Nephron (organoid): Measurements from ENCODE around the gene PACS1.
"Not testable (repeated sequence)": the region's sequence is repeated elsewhere in the genome, so short reads cannot be mapped to it uniquely, and the experiment has no call there.

ENCODE experiments used
- H3K27ac Mint-ChIP-seq, 3 experiments: 2 replicates each; pipeline ENCODE4 v1.8.0; 2020; ENCODE audit warnings: mixed read lengths in 3 of 3, mild to moderate bottlenecking in 2 of 3, moderate library complexity in 1 of 3
- H3K27me3 Mint-ChIP-seq: 2 replicates; pipeline ENCODE4 v1.8.0; 2021; ENCODE audit warnings: low read depth, mild to moderate bottlenecking, moderate library complexity, mixed read lengths
- H3K36me3 Mint-ChIP-seq: 2 replicates; pipeline ENCODE4 v1.8.0; 2020; ENCODE audit warnings: low read depth, mixed read lengths
- H3K4me1 Mint-ChIP-seq: 2 replicates; pipeline ENCODE4 v1.8.0; 2020; ENCODE audit warnings: mixed read lengths
- H3K4me3 Mint-ChIP-seq, 3 experiments: 2 replicates each; pipeline ENCODE4 v1.8.0; 2020; ENCODE audit warnings: mild to moderate bottlenecking in 3 of 3, mixed read lengths in 3 of 3, moderate library complexity in 2 of 3
- H3K9me3 Mint-ChIP-seq: 2 replicates; pipeline ENCODE4 v1.8.0; 2020; ENCODE audit warnings: mixed read lengths
- TF ChIP-seq, protein P1 (sequence below), 3 experiments: fragments of 200-600 bp; sonication (generic); IDR thresholded peaks; one replicate each; pipeline ENCODE4 v1.5.0; 2021; ENCODE audit warnings: antibody characterized with exemption in 3 of 3; ENCODE audit not compliant: unreplicated experiment in 3 of 3

PACS1 gene

DNA sequence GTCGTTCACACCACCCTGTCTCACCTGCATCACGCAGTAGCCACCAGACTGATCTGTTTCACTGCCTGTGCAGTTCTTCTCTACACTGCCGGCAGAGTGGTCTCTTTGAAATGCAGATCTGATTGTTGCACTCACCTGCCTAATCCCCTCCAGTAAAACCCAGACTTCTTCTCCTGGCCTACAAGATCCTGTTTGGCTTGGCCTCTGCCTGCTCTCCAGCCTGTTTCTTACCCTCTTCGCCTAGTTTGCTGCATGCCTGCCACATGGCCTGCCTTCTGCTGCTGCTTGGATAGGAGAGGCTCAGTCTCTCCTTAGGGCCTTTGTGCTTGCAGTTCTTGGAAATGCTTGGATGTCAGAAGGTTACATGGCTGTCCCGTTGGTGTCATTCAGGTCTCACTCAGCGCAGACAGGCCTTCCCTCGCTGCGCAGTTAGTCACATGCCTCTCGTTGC, 42.0 kb downstream of the PACS1 start:
- H3K27me3 Mint-ChIP-seq = no peaks in the 10 kb centered on the region
- TF ChIP-seq, protein P1, sequence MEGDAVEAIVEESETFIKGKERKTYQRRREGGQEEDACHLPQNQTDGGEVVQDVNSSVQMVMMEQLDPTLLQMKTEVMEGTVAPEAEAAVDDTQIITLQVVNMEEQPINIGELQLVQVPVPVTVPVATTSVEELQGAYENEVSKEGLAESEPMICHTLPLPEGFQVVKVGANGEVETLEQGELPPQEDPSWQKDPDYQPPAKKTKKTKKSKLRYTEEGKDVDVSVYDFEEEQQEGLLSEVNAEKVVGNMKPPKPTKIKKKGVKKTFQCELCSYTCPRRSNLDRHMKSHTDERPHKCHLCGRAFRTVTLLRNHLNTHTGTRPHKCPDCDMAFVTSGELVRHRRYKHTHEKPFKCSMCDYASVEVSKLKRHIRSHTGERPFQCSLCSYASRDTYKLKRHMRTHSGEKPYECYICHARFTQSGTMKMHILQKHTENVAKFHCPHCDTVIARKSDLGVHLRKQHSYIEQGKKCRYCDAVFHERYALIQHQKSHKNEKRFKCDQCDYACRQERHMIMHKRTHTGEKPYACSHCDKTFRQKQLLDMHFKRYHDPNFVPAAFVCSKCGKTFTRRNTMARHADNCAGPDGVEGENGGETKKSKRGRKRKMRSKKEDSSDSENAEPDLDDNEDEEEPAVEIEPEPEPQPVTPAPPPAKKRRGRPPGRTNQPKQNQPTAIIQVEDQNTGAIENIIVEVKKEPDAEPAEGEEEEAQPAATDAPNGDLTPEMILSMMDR (IDR thresholded peaks at IDR 0.05; ENCODE audit: unreplicated experiment in 3 of 3) = no peak
- no peak overlapping the region for H3K27ac Mint-ChIP-seq

GRCh38 chr11:66112601-66113499, 42.8 kb downstream of the PACS1 start:
- Mint-ChIP-seq H3K36me3 (no peaks in the 10 kb centered on the region), H3K4me3 (no peak overlapping the region)
- TF ChIP-seq, protein P1 (IDR thresholded peaks at IDR 0.05; ENCODE audit: unreplicated experiment in 3 of 3) = no peak

More for the DNA sequence above, 42.0 kb downstream of the PACS1 start:
- Mint-ChIP-seq H3K4me1 (peaks cover 38% of the 10 kb centered on the region), H3K9me3 (no peaks in the 10 kb centered on the region), H3K4me3 (no peak overlapping the region), H3K36me3 (no peaks in the 10 kb centered on the region)

GRCh38 chr11:66114957-66115356, 44.9 kb downstream of the PACS1 start:
- not testable (repeated sequence) for H3K36me3 Mint-ChIP-seq, H3K4me3 Mint-ChIP-seq, H3K27me3 Mint-ChIP-seq, H3K9me3 Mint-ChIP-seq
- peaks cover 52% of the 10 kb centered on the region for H3K4me1 Mint-ChIP-seq
- peak overlapping the region; percentile 34 to 71 (median 51) for H3K27ac Mint-ChIP-seq

More at GRCh38 chr11:66112601-66113499, 42.8 kb downstream of the PACS1 start:
- peaks cover 38% of the 10 kb centered on the region for H3K4me1 Mint-ChIP-seq
- peak overlapping the region in 2 of 3 experiments; percentile 23 to 47 for H3K27ac Mint-ChIP-seq
- H3K9me3 Mint-ChIP-seq = no peaks in the 10 kb centered on the region
- no peaks in the 10 kb centered on the region for H3K27me3 Mint-ChIP-seq

GRCh38 chr11:66115638-66116301, 45.7 kb downstream of the PACS1 start:
- no peaks in the 10 kb centered on the region for H3K27me3 Mint-ChIP-seq
- peak overlapping the region in 2 of 3 experiments; percentile 7 to 9 for H3K4me3 Mint-ChIP-seq
- peak overlapping the region; percentile 34 to 71 (median 51) for H3K27ac Mint-ChIP-seq
- no peaks in the 10 kb centered on the region for H3K9me3 Mint-ChIP-seq
- H3K36me3 Mint-ChIP-seq = no peaks in the 10 kb centered on the region
- TF ChIP-seq, protein P1 (IDR thresholded peaks at IDR 0.05; ENCODE audit: unreplicated experiment in 3 of 3) = no peak
- peaks cover 56% of the 10 kb centered on the region for H3K4me1 Mint-ChIP-seq

DNA sequence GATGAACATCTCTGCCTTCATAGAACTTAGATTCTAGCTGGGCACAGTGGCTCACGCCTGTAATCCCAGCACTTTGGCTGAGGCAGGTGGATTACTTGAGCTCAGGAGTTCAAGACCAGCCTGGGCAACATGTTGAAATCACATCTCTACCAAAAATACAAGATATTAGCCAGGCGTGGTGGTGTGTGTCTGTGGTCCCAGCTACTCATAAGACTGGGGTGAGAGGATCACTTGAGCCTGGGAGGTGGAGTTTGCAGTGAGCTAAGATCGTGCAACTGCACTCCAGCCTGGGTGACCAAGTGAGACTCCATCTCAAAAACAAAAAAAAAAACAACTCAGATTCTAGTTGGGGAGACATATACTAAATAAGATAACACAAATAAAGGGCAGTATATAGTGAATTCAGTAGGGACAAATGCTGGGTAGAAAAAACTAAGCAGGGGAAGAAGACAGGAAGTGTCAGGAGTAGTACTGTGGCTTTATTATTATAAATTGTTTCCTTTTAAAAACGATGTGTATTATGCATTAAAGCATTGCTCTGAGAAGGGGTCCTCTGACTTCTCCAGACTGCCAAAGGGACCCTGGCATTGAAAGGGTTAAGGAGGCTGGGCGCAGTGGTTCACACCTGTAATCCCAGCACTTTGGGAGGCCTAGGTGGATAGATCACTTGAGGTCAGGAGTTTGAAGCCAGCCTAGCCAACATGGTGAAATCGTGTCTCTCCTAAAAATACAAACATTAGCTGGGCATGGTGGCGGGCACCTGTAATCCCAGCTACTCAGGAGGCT, 46.7 kb downstream of the PACS1 start:
- TF ChIP-seq, protein P1 (IDR thresholded peaks at IDR 0.05; ENCODE audit: unreplicated experiment in 3 of 3) = no peak
- no peaks in the 10 kb centered on the region for H3K36me3 Mint-ChIP-seq
- H3K9me3 Mint-ChIP-seq = no peaks in the 10 kb centered on the region
- H3K4me3 Mint-ChIP-seq = no peak overlapping the region
- peaks cover 66% of the 10 kb centered on the region for H3K4me1 Mint-ChIP-seq
- peak overlapping the region in 2 of 3 experiments; percentile 56 to 68 for H3K27ac Mint-ChIP-seq
- H3K27me3 Mint-ChIP-seq = no peaks in the 10 kb centered on the region

DNA sequence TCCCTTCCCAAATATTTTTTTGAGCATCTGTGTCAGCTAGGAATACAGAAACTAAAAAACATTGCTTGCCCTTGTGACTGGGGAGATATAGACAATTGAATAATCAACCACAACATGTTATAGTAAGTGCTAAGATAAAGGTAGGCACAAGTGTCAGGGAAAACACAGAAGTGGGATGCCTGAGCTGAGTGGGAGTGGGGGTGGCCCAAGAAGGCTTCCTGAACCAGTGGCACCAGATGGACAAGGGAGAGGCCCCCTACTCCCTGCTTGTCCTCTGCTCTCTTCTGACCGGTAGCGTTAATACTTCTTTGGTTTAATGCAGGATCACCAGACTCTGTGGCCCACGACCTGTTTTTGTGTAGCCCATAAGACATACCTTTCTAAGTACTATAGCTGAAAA, 48.8 kb downstream of the PACS1 start:
- peaks cover 48% of the 10 kb centered on the region for H3K4me1 Mint-ChIP-seq
- peak overlapping the region; percentile 78 to 85 (median 85) for H3K27ac Mint-ChIP-seq
- no peaks in the 10 kb centered on the region for H3K36me3 Mint-ChIP-seq
- TF ChIP-seq, protein P1 (IDR thresholded peaks at IDR 0.05; ENCODE audit: unreplicated experiment in 3 of 3) = no peak
- no peak overlapping the region for H3K4me3 Mint-ChIP-seq
- H3K27me3 Mint-ChIP-seq = no peaks in the 10 kb centered on the region
- no peaks in the 10 kb centered on the region for H3K9me3 Mint-ChIP-seq
